ENCODE measurements around the gene CALCB. TPM values are rescaled to one million over a fixed set of nuclear protein-coding genes. Genes with fewer than 3 reads are reported as not detected.
"Not testable (repeated sequence)": the region's sequence is repeated elsewhere in the genome, so short reads cannot be mapped to it uniquely, and the experiment has no call there.

CALCB gene
- total and polyA plus RNA-seq, 2 donors (not counting 1 experiment from before 2014, with no cell fraction given) = 1.3 TPM; not detected in 1

- Histone ChIP-seq H3K4me2 (replicated peaks; ENCODE audit: low read depth, low read length, poor library complexity, severe bottlenecking) (no peak overlapping the region), H3K4me3 (ENCODE audit: control extremely low read depth in 1 of 5, extremely low read depth in 1 of 5, insufficient read depth in 1 of 5, low read depth in 2 of 5, low read length in 4 of 5) (no peak overlapping the region), H3K4me1 (ENCODE audit: control insufficient read depth in 2 of 2, insufficient read depth in 2 of 2, low read length in 2 of 2) (no peaks in the 10 kb centered on the region), H2AFZ (ENCODE audit: insufficient read depth, low read depth, low read length, poor library complexity, severe bottlenecking) (no peak overlapping the region), H4K20me1 (ENCODE audit: control insufficient read depth, insufficient read depth, low read length, poor library complexity, severe bottlenecking) (no peaks in the 10 kb centered on the region), H3K36me3 (replicated peaks in 1 of 2; ENCODE audit: control extremely low read depth in 1 of 2, control insufficient read depth in 1 of 2, extremely low read depth in 1 of 2, insufficient read depth in 2 of 2, low read length in 1 of 2) (no peaks in the 10 kb centered on the region), H3K79me2 (ENCODE audit: control insufficient read depth, insufficient read depth, low read length) (no peaks in the 10 kb centered on the region), H3K9me3 (ENCODE audit: control extremely low read depth in 1 of 3, control insufficient read depth in 2 of 3, insufficient read depth in 1 of 3, low read length in 2 of 3) (no peaks in the 10 kb centered on the region), H3K9ac (ENCODE audit: low read length) (no peak overlapping the region), H3K27me3 (replicated peaks in 1 of 4; ENCODE audit: control extremely low read depth in 1 of 4, control insufficient read depth in 3 of 4, insufficient read depth in 4 of 4, low read length in 3 of 4) (no peaks in the 10 kb centered on the region), H3K27ac (ENCODE audit: low read length in 2 of 2) (no peak overlapping the region)
- 45% methylated on average over 2 of the region's 2 CpGs for WGBS (ENCODE audit: insufficient coverage)
- POLR2A ChIA-PET = no interaction called here
- ATAC-seq (ENCODE audit: low read depth) (no peak), DNase-seq (no peak)
- Mint-ChIP-seq H3K4me1 (no peaks in the 10 kb centered on the region), H3K27me3 (peaks cover 13% of the 10 kb centered on the region), H3K4me3 (no peak overlapping the region), H3K9me3 (ENCODE audit: insufficient read depth) (no peaks in the 10 kb centered on the region), H3K27ac (no peak overlapping the region)
- CTCF ChIA-PET = no interaction called here
- TF ChIP-seq EZH2 (IDR thresholded peaks at IDR 0.05; ENCODE audit: borderline replicate concordance, insufficient read depth, low read depth, low read length, poor library complexity, severe bottlenecking) (no peak), CTCF (IDR thresholded peaks at IDR 0.05) (no peak)
- intact Hi-C loops (cut with micrococcal nuclease) = no loop called here
Measured at GRCh38 chr11:15045891-15046290, 27.5 kb upstream of the CALCB start.

GRCh38 chr11:15046673-15047072 is 26.7 kb upstream of the CALCB start:
- H2AFZ ChIP-seq (ENCODE audit: insufficient read depth, low read depth, low read length, poor library complexity, severe bottlenecking); intact Hi-C loops (cut with micrococcal nuclease); H3K27ac ChIP-seq (ENCODE audit: low read length in 2 of 2); H3K4me3 Mint-ChIP-seq; H3K79me2 ChIP-seq (ENCODE audit: control insufficient read depth, insufficient read depth, low read length); H3K27ac Mint-ChIP-seq; ATAC-seq (ENCODE audit: low read depth); DNase-seq; H3K27me3 ChIP-seq (replicated peaks in 1 of 4; ENCODE audit: control extremely low read depth in 1 of 4, control insufficient read depth in 3 of 4, insufficient read depth in 4 of 4, low read length in 3 of 4); H3K9me3 ChIP-seq (ENCODE audit: control extremely low read depth in 1 of 3, control insufficient read depth in 2 of 3, insufficient read depth in 1 of 3, low read length in 2 of 3); H3K4me1 ChIP-seq (ENCODE audit: control insufficient read depth in 2 of 2, insufficient read depth in 2 of 2, low read length in 2 of 2); H4K20me1 ChIP-seq (ENCODE audit: control insufficient read depth, insufficient read depth, low read length, poor library complexity, severe bottlenecking); H3K4me2 ChIP-seq (replicated peaks; ENCODE audit: low read depth, low read length, poor library complexity, severe bottlenecking); H3K9ac ChIP-seq (ENCODE audit: low read length); H3K4me3 ChIP-seq (ENCODE audit: control extremely low read depth in 1 of 5, extremely low read depth in 1 of 5, insufficient read depth in 1 of 5, low read depth in 2 of 5, low read length in 4 of 5); H3K36me3 ChIP-seq (replicated peaks in 1 of 2; ENCODE audit: control extremely low read depth in 1 of 2, control insufficient read depth in 1 of 2, extremely low read depth in 1 of 2, insufficient read depth in 2 of 2, low read length in 1 of 2); H3K9me3 Mint-ChIP-seq (ENCODE audit: insufficient read depth); H3K4me1 Mint-ChIP-seq; POLR2A ChIA-PET: not testable (repeated sequence)
- H3K27me3 Mint-ChIP-seq = peaks cover 16% of the 10 kb centered on the region
- CTCF ChIA-PET = interaction anchor here (0.7 kb wide), 1 partner anchor 609 kb away, joined by 3 read pairs; no protein-coding TSS in a partner anchor
- WGBS (ENCODE audit: insufficient coverage) = no CpG with 5 or more reads among the region's 3 CpGs

All from B cell (primary cell).